GM19372 (cell line): ENCODE data around the gene ACSF3.

Experiments used
- ATAC-seq: cut with Tn5 transposase; IDR thresholded peaks from one replicate; pipeline ENCODE4 v1.9.1; 2021; ENCODE audit warnings: mild to moderate bottlenecking, low read depth, moderate library complexity; ENCODE audit not compliant: unreplicated experiment

ACSF3 gene

DNA sequence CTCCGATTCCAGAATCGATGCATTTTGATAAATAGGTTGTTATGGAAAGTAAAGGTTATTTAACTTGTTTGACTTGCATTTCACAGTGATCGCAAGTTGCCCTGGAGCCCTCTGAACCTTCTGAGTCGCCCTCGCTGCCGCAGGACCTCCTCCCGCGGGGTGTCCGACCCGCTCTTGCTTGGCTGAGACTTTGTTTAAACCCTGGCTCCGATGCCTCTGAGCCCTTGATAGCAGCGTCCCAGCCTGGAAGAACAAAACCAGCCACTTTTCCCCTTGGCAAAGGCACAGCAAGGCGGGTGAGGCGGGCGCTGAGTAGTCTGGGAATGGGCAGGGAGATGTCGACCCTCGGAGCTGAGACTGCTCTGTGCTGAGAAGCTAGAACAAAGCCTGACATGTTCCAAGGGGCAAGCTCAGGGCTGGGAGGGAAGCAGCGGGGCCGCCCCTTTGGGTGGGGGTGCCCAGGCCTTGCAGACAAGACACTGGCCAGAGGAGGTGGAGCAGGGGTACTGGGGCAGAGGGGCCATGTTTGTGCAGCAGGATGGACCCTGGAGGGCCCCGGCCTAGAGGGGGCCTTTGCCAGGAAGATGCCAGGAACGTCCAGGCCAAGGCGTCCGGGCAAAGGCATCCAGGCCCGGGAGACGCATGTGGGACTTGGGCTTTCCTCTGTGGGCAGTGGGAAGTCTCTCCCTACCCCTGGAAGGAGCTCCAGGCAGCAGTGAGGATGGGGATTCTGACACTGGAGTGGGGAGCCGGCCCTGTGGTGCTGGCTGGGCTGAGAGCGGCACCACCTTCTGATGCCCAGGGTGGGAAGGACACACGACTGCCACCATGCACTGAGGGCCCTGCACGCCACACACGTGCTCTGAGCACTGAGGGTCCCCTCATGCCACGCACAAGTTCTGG lies 47.6 kb downstream of the ACSF3 start:
- ATAC-seq: no peak

DNA sequence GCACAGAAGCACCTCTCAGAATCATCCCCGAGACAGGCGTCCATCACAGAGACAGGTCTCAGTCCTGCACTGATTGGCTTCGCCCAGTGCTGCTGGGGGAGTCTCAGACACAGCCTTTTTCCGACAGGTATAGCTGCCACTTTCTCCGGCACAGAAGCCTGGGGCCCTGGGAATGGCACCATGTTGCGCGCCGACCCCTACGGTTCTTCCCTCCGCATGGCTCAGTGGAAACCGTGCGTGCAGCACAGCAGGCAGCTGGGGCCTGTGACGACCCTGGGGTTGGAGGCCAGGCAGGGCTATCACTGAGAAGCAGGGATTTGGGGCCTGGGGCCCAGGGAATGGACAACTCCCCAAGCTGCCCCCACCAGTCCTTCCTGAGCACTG lies 48.2 kb downstream of the ACSF3 start:
- no peak for ATAC-seq

DNA sequence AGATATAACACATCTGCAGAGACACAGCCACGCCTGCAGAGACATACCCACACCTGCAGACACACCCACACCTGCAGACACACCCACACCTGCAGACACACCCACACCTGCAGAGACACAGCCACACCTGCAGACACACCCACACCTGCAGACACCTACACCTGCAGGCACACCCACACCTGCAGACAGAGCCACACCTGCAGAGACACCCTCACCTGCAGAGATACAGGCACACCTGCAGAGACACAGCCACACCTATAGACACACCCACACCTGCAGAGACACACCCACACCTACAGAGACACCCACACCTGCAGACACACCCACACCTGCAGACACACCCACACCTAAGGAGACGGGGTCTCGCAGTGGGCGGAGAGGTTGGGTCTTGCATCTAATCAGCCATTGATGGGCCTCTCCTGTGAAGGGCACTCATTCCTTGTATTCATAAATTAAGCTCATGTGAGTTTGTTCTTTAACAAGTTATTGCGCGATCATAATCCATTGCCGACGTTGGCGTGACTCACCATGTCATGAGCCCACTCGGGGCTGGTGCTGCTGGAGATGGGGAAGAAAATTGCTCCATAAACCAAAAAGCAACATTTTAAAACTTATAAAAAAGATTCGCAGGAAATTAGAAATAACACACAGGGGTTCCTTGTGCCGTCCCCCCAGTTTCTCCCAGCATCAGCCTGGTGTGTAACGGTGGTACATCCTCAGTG lies 49.0 kb downstream of the ACSF3 start:
- ATAC-seq: no peak

DNA sequence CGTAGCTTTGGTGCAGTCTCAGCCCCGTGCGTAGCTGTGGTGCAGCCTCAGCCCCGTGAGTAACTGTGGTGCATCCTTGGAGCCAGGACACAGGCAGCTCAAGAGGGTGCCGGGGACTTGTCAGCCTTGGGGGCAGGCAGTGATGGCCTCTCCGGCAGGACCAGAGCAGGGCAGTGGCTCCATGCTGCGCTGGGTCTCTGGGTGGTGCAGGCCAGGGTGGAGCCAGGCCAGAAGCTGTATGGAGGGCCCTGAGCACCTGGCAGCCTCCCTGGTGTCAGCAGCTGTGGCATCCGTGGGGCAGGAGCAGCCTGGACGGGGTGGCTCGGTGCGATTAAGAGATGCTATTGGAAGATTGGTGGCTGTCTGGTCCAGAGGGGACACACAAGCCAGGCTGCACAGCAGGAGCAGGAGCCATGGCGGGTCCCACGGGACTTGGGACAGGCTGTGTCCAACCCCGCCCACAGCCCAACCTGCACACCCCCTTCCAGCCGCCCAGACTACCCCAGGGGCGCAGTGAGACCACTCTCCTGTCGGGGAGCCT lies 49.6 kb downstream of the ACSF3 start:
- ATAC-seq: no peak

DNA sequence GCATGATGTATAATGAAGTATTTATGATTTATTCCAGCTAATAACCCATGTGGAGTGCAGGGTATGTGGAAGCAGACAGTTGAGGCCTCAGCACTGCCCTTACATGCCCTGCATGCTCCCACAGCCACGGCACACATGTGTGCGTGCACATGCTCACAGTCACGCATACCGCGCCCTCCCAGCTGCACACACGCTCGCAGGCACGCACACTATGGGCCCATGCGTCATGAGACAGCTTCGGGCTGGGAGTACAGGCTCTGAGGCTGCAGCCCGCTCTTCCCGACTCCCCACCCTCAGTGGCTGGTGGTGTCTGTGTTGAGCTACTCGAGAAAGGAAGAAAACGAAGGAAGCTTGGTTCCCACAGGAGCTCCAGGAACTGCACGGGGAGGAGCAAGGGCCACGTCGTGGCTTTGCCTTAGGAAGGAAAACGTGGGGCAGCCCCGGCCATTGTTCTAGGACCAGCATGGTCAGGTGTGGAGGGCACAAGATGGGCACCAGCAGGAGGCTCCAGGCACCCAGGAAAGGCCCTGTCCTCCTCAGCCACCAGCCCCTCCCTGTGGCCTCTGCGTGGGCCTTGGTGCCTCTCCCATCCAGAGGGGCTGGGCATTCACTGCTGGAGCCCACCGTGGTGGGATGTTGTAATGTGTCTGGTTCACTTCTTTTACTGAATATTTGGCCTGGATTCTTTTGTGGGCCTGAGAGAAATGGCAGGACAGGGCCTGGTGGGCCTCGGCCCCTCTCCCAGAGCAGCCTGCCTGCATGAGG lies 50.4 kb downstream of the ACSF3 start:
- no peak for ATAC-seq

DNA sequence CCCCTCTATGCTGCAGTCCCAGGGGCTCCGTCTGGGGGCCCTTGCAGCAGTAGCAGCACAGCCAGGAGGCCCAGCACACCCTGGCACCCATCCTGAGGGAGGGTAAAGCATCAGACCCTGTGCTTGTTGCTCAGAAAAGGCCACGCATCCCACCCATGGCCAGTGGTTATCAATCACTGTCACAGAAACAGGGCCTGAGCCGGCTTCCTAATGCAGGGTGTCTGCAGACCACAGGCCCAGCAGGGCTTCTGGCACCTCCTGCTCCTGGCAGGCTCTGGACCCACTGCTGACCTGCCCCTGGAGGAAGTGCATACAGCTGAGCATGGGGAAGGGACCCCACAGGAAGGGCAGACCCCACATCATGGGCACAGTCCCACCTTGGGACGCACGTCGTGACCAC lies 51.0 kb downstream of the ACSF3 start:
- ATAC-seq: no peak

DNA sequence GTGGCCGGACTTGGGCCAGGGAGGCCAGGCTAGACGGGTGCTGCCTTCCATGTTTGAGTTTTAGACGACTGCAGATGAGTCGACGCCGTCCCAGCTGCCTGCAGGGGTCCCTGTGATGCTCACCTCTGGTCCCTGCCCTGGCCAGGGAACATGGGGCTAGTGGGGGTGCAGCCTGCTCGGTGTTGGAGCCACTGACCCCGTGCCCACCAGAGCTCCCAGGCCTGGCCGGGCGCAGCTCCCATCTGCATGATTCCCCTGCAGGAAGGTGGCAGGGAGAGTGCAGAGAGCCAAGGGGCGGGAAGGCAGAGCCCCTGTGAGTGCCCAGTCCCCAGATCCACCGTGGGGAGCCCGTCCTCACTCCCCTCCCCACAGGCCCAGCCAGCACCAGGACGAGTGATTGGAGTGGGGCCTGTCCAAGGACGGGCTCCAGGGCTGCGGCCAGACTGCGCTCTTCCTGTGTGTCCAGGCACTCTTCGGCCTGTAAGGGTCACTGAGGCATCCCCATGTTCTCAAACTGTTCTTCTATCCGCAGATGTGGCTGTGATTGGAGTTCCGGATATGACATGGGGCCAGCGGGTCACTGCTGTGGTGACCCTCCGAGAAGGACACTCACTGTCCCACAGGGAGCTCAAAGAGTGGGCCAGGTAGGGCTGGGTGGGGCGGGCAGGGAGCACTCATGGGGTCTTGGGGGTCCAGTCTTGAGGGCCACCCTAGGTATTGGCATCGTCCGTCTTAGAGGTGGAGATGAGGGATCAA lies 51.9 kb downstream of the ACSF3 start:
- no peak for ATAC-seq

DNA sequence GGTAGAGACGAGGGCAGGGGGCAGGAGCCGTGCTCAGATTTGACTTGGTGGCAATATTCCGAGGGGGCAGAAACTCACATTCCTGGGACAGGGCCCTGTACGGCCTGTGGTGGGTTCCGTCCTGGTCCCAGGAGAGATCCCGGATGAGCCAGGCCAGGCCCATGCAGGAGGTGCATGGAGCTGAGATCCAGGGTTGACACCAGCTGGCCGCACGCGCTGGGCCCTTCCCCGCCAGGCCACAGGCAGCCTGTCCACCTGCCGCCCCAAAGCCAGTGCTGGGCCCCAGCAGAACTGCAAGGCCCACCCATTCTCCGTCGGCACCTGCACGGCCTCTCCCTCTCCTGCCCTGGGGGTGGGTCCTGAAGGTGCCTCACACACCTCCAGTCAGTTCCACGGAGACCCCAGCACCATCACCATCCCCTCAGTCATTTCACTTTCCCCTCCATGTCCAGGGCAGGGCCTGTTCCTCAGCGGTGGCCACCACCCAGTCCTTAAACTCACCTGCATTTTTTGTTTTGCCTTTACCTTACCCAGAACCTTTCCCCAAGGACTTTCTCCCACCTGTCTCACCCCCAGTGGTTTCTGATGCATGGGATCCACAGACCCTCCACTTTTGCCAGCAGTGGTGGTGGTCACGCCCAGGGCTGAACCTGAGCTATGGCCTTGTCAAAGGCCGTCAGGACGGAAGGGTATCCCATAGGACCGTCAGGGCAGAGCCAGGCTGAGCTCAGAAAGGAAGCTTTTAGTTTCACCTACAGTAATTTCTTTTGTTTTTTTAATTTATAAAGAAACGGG lies 52.8 kb downstream of the ACSF3 start:
- ATAC-seq: no peak

DNA sequence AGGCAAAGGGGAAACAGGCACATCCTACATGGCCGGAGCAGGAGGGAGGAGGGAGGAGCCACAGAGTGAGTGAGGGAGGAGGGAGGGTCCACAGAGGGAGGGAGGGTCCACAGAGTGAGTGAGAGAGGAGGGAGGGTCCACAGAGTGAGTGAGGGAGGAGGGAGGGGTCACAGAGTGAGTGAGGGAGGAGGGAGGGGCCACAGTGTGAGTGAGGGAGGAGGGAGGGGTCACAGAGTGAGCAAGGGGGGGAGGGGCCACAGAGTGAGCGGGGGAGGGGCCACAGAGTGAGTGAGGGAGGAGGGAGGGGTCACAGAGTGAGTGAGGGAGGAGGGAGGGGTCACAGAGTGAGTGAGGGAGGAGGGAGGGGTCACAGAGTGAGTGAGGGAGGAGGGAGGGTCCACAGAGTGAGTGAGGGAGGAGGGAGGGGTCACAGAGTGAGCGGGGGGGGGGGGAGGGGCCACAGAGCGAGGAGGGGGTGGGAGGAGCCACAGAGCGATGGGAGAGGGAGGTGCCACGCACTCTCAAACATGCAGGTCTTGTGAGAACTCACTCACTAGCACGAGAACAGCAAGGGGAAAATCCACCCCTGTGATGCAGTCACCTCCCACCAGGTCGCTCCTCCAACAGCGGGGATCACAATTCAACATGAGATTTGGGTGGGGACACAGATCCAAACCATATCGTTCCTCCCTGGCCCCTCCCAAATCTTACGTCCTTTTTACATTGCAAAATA lies 53.6 kb downstream of the ACSF3 start:
- ATAC-seq: no peak

DNA sequence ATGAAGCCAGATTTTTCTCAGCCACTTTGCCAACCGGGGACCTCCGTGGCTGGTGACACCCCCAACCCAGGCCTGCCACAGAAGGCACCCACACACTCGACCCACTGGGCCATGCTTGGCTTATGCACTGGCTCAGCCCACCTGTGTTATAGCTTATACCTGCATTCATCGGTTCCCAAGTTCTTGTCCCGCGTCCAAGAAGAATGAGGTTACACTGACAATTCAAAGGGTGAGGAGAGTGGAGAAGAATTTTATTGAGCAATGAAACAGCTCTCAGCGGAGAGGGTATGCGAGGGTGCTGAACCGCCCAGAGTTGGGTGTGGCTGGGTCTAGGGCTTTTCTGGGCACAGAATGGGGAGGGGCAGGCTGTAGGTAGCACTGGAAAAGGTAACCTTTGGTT lies 55.7 kb downstream of the ACSF3 start:
- no peak for ATAC-seq

DNA sequence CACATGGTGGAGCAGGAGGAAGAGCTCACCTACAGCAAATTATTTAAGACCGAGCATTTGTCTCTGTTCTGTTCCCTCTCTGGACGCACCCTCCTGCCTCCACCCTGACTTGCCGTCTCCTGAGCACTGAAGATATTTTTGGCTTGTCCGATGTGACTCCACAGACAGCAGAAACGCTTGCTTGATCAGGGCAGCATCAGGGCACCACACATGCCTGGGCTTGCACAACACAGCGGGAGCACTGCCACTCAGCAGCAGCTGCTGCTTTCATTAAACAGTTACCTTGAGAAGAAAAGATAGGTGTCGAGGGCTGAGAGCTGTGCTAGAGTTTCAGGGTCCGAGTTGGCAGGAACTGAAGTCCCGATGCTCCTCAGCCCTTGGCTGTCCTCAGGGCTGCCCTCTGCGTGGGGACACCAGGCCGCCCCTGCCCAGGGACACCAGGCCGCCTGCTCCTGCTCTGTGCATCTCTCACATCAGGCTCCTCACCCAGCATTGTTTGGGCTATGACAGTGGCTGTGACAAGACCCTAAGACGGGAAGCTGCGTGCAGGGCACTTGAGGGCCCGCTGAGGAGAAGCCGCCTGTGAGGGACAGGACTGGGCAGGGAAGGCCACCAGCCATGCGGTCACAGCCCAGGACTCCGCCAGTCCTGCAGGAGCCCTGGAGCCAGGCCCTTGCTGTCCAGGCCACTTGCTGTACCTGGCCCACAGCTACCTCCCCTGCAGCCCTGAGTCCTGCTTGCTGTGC lies 56.6 kb downstream of the ACSF3 start:
- no peak for ATAC-seq

DNA sequence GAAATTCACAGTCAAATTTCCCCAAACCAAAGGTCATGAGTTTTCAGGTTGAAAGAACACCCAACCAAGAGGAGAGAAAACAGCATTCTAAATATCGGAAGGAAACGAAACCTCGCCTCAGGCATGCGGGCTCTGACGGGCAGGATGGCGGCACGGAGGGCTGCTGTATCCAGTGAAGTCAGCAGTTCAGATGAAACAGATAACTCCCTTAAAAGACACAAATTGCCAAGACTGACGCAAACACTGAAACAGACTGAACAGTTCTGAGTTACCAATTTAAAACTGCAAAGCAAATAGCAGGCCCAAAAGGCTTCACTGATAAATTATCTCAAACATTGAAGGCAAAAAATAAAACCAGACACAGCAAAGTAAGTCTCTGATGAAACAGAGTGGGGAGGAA lies 57.3 kb downstream of the ACSF3 start:
- no peak for ATAC-seq

DNA sequence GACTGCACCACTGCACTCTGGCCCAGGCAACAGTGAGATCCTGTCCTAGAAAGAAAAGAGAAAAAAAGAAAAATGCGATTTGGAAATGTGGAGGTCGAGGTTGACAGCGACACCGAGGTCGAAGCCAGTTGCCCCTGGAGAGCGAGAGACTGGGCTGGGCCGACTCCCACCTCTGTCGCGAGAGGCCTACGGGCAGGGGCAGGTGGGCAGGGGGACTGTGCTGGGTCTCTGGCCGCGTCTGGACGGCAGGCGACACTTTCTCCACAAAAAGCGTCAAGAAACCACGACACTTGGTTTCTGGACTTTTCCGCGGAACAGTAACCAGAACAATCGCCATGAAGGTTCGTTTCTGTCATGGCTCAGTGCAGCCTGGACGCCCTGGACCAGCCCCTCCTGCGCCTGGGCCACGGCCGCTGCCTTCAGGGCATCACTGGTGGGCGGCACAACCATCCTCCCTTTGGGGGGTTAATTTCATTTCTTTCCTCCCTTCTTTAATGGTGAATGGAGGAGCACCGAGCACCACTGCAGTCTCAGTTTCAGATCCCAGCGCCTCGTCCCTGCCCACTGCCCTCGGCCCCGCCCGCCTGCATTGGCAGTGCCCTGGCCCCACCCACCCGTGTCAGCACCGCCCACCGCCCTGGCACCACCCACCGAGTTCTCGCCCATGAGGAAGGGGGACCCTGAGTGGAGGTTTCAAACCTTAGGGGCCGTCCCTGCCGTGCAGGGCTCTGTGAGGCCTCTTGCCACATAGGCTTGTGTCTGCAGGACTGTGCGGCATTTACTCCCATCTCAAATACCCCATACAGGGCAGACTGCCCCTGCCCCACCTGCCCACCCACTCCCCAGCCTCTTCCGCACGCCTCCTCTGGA lies 59.4 kb downstream of the ACSF3 start:
- no peak for ATAC-seq

DNA sequence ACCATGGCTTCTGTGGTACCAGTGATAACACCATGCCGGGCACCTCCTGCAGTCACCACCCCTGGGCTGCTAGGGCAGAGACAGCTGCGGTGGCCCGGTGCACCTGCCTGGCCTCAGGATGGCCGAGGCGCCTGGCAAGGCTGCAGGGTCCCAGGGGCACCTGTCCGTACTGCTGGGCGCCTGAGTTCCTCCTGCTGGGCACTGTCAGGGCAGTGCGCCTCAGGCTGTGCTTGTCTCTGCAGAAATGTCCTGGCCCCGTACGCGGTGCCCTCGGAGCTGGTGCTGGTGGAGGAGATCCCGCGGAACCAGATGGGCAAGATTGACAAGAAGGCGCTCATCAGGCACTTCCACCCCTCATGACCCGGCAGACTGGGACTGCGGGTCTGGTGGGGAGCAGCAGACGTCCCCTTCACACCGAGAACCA lies 60.2 kb downstream of the ACSF3 start:
- no peak for ATAC-seq

DNA sequence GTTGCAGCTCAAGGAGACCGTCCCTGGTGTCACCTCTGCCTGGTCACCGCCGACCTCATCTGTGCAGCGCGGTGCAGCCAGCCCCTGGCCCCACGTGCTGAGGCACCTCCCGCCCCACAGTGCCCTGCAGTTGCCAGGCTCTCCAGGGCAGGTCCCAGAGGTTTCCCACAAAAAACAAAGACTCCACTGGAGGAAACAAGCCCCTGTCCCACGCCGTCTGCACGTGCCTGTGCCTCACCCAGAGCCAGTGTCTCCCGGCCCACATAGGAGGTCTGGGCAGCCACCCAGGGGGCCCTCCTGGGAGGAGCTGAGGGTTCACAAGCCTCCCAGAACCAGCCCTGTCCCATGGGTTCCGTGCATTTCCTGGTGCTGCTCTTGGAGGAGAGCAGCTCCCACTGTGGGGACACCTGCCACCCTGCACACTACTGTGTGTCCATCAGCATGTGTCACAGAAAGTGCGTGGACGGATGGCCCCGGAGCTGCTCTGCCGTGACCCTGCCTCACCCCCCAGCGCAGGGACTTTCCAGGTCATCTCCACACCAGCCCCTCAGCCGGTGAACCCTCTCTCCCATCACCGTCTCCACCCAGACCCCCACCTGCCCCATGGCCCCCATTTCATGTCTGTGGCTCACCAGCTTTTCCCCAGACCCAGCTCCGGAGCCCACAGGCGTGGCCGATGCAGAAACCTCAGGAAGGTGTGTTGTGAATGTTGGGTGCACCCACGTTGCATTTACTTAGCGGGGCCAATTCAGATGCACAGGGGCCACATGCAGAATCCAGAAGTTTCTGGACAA lies 60.9 kb downstream of the ACSF3 start:
- ATAC-seq: no peak

DNA sequence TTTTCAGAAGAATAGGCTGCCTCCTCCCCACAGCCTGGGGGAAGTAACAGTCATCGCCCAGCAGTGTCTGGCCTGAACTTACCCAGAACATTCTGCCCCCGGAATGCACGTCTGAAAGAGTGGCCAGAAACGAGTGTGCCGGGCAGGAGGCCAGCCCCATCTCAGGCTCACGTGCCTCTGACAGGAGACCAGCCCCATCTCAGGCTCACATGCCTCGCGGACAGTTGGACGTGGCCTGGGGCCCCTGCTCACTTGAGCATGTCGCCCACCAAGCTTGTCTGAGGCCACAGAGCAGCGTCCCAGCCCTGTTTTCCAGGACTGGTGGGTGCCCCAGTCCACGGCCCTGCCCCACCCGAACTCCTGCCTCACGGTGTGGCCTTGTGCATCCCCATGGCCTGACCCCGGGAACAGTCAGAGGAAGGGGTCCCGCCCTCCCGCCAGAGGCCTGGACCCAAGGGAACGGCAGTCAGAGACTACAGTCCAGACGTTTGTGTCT lies 61.6 kb downstream of the ACSF3 start:
- ATAC-seq: no peak
